Body of pancreas (tissue), 4 donors: ENCODE results near the gene WWOX.

ENCODE experiments used
- CTCF ChIP-seq, 7 experiments: fragments of 450-650 bp in 4 of 7; fragments of 200-600 bp in 3 of 7; sonication (generic) in 3 of 7; IDR thresholded peaks; one replicate each; pipeline ENCODE4 v1.5.1; 2016 to 2019; ENCODE audit warnings: antibody characterized with exemption in 7 of 7
- POLR2A ChIP-seq, 3 donors: fragments of 450-650 bp; IDR thresholded peaks; one replicate each; pipeline ENCODE4 v1.6.1; 2016; ENCODE audit warnings: antibody characterized with exemption in 3 of 3, mild to moderate bottlenecking in 2 of 3

GRCh38 chr16:79177018-79177417, 1077.6 kb downstream of the WWOX start:
- TF ChIP-seq POLR2A (IDR thresholded peaks at IDR 0.05) = no peak
- TF ChIP-seq CTCF (IDR thresholded peaks at IDR 0.05) = no peak
